Measurements from ENCODE around the gene KRTAP5-7. TPM values are rescaled to one million over a fixed set of nuclear protein-coding genes. Genes with fewer than 3 reads are reported as not detected.

The KRTAP5-7 gene
- total and polyA plus RNA-seq, 8 donors: 0.14 to 0.24 (median 0.18) TPM; not detected in 5

DNA sequence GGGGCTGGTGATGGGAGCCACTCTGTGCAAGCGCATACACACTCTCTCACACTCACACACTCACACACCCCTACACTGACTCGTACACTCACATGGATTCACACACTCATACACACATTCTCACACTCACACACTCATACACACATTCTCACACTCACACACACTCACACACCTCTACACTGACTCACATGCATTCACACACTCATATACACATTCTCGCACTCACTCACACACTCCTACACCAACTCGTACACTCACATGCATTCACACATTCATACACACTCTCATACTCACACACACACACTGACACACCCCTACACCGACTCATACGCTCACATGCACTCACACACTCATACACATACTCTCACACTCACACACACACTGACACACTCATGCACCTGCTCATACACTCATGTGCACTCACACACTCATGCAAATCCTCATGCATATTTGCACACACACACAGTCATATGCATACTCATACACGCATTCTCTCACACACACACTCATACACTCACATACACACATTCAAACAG lies 50.5 kb downstream of the KRTAP5-7 start:
- no peak for TF ChIP-seq CTCF (IDR thresholded peaks at IDR 0.05)
- Histone ChIP-seq H3K36me3 (no peaks in the 10 kb centered on the region), H3K27me3 (no peaks in the 10 kb centered on the region), H3K27ac (no peak overlapping the region), H3K4me1 (peaks cover 0 to 6% of the 10 kb centered on the region in 2 donors), H3K4me3 (no peak overlapping the region), H3K9me3 (no peaks in the 10 kb centered on the region)
- ATAC-seq (no peak), DNase-seq (no peak)
- intact Hi-C loops (cut with DNase I): no loop called here

Other genes with a start within 250 kb of the KRTAP5-7 start
- gene DHCR7, start 78.9 kb upstream of the KRTAP5-7 start, total RNA-seq: 100 to 1,000 TPM in 1 of 2 donors, 10 to 100 TPM in 1; 87.9 to 200 TPM
- 10 to 100 TPM; 14.6 to 37.6 (median 25.7) TPM for gene DHCR7, start 78.9 kb upstream of the KRTAP5-7 start, polyA plus RNA-seq (ENCODE audit: insufficient read length in 6 of 6)
- 10 to 100 TPM; 71.4 to 78.9 TPM for gene NADSYN1, start 74.1 kb upstream of the KRTAP5-7 start, total RNA-seq
- 10 to 100 TPM; 53.2 to 66.2 (median 58.6) TPM for gene NADSYN1, start 74.1 kb upstream of the KRTAP5-7 start, polyA plus RNA-seq (ENCODE audit: insufficient read length in 6 of 6)
- under 1 TPM in 1 of 2 donors, not detected in 1; 0.31 TPM for gene KRTAP5-8, start 10.8 kb downstream of the KRTAP5-7 start, total RNA-seq
- gene KRTAP5-8, start 10.8 kb downstream of the KRTAP5-7 start, polyA plus RNA-seq (ENCODE audit: insufficient read length in 6 of 6): under 1 TPM in 2 of 6 donors, not detected in 4; 0.21 to 0.49 TPM
- under 1 TPM; 0.20 to 0.24 TPM for gene KRTAP5-9, start 21.2 kb downstream of the KRTAP5-7 start, total RNA-seq
- under 1 TPM; 0.26 to 0.52 (median 0.41) TPM for gene KRTAP5-9, start 21.2 kb downstream of the KRTAP5-7 start, polyA plus RNA-seq (ENCODE audit: insufficient read length in 6 of 6)
- gene KRTAP5-10, start 38.3 kb downstream of the KRTAP5-7 start, total RNA-seq: not detected
- under 1 TPM in 2 of 6 donors, not detected in 4; 0.14 to 0.27 TPM for gene KRTAP5-10, start 38.3 kb downstream of the KRTAP5-7 start, polyA plus RNA-seq (ENCODE audit: insufficient read length in 6 of 6)
- not detected for gene KRTAP5-11, start 55.6 kb downstream of the KRTAP5-7 start, total RNA-seq
- gene KRTAP5-11, start 55.6 kb downstream of the KRTAP5-7 start, polyA plus RNA-seq (ENCODE audit: insufficient read length in 6 of 6): under 1 TPM in 3 of 6 donors, not detected in 3; 0.24 to 0.58 (median 0.41) TPM